ENCODE results near the gene PRKD2.
"Not testable (repeated sequence)": the region's sequence is repeated elsewhere in the genome, so short reads cannot be mapped to it uniquely, and the experiment has no call there.

Gene PRKD2

DNA sequence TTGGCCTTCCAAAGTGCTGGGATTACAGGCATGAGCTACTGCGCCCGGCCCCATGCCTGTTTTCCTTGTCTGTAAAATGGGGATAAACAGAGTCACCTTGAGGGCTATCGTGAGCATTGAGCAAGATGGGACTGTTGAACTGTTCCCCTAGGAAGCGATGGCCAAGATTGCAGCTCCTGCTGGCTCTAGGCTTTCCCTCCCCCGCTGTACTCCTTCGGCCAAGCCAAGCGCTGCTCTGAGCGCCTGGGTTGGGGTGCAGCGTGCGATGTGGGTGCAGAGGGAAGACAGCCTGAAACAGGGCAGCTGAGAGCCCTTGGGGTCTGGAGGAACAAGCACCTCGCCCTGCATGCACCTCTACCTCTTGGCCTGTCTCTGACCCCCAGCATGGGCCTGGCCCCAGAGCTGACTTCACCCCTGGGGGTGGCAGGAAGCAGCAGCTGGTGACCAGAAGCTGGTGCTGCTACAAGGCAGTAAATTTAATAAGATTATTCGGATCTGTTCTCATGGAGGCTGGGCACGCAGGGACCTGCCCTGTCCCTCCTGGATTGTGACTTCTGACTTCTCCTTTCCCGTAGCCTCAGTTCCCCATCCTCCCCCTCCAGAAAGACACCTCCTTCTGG is 86.2 kb downstream of the PRKD2 start:
- DNase-seq (ENCODE audit: low read depth) = no peak

DNA sequence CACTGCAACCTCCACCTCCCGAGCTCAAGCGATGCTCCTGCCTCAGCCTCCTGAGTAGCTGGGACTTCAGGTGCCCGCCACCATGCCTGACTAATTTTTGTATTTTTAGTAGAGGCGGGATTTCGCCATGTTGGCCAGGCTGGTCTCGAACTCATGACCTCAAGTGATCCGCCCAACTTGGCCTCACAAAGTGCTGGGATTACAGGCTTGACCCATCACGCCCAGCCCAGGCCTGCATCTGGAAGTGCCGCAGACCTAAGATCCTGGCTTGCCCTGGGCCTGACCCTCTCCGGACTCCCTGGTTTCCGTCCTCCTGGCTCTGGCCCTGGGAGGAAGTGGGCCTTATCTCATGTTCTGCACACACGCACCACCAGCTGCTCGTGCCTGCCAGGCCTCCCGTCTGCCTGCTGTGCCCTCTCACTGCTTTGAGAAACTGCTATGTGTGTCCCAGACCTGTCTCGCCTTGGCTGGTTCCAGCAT is 87.3 kb downstream of the PRKD2 start:
- DNase-seq (ENCODE audit: low read depth) = no peak

DNA sequence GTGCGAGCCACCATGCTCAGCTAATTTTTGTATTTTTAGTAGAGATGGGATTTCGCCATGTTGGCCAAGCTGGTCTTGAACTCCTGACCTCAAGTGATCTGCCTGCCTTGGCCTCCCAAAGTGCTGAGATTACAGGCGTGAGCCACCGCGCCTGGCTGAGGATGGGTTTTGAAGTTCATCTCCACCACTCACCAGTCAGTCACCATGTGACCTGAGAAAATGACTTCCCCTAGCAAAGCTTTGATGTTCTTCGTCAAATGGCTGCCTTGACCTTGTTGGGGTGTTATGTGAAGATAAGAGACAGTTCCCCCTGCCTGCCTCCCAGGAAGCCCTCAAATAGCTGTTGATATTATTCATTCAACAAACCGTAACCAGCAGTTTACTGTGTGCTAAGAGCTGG is 87.9 kb downstream of the PRKD2 start:
- DNase-seq (ENCODE audit: low read depth) = not testable (repeated sequence)

DNA sequence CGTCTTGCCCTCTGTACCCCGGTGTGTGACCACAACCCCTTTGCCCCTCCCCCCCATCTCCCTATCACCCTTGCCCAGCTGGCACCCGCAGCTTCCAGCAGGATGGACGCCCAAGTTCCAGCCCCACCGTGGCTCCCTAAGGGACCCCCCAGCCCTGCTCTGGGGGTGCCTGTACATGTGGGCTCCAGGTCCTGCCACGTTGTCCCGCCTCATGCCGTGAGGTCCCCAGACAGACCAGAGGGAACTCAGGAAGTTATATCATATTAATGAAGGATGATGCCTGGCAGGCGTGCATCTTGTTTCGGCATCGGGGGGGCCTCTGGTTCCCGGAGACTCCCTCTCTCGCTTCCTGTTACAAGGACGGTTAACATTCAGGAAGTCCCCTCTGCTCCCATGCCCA is 90.5 kb downstream of the PRKD2 start:
- DNase-seq (ENCODE audit: low read depth) = no peak

DNA sequence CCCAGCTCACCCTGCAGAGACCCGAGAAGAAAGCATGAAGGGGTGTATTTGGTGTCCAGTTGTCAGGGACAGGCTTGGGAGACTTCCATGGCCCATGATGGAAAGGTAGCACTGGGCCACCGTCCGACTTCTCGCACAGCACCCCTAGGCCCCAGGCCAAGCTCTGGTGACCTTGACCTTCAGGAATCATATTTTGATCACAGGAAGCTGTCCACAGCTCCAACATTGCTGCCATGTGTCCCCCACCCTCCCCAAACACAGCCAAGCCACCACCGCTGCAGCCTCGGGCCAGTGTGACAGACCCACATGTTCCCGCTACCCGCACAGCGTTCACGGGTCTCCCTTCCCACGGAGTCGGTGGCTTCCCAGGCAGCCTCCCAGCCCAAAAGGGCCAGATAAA is 91.2 kb downstream of the PRKD2 start:
- DNase-seq (ENCODE audit: low read depth) = no peak

DNA sequence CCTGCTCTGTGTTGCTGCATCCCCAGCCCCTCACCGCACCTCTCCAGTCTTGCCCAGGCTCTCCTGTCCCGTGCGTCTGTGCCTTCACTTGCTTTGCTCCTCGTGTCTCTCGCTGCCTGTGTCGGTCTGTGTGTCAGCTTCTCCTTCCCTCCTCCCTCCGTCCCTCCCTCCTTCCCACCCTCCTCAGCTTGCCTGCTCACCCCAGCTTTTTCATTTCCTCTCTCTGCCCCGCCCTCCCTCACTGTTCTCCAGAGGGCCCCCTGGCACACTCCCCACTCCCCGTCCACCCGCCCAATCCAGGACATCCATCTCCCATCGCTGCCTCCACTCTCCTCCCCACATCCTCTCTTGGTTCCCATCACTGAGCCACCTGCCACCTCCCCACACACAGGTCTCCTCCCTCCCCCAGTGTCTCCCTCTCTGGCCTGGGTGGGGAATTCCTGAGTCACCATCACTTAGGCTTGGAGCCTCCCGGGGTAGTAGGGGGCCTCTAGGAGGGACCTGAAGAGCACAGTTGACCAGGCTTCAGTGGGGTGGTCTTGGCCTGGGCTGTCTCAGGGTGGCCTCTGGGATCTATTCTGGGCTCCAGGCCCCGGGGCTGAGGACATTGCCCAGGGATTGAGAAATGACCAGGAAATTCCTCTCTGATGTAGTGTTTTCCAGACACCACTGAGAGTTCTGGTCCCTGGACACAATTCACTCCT is 91.8 kb downstream of the PRKD2 start, which contains the start of gene PTGIR:
PTGIR (minus strand) TSS at position 132 of the 704 bp plus-strand sequence. CDS start 864 bp downstream, outside the sequence.
- no peak for DNase-seq (ENCODE audit: low read depth)
